Liver (tissue), 3 donors: ENCODE results near the gene TCERG1L.

Experiments used
- EGR1 ChIP-seq, 2 donors: IDR thresholded peaks; 2 replicates each; pipeline ENCODE4 v1.6.1; 2016 to 2018; ENCODE audit warnings: antibody characterized with exemption in 2 of 2, low read depth in 2 of 2
- GABPA ChIP-seq, 2 donors: IDR thresholded peaks in 1 of 2; conservative IDR thresholded peaks in 1 of 2; 2 replicates each; pipeline ENCODE4 v1.6.1; 2016; ENCODE audit warnings: antibody characterized with exemption in 2 of 2, mild to moderate bottlenecking in 1 of 2, moderate library complexity in 1 of 2
- NR2F2 ChIP-seq: IDR thresholded peaks from 2 replicates; pipeline ENCODE4 v1.6.1; 2016; ENCODE audit warnings: antibody characterized with exemption
- RAD21 ChIP-seq, 2 donors: IDR thresholded peaks; 2 replicates each; pipeline ENCODE4 v1.6.1; 2016; ENCODE audit warnings: antibody characterized with exemption in 2 of 2, mild to moderate bottlenecking in 2 of 2
- RXRA ChIP-seq, 2 donors: IDR thresholded peaks; 2 replicates each; pipeline ENCODE4 v1.6.1; 2017 to 2018; ENCODE audit warnings: antibody characterized with exemption in 2 of 2, mild to moderate bottlenecking in 1 of 2
- SP1 ChIP-seq: IDR thresholded peaks from 2 replicates; pipeline ENCODE4 v1.6.1; 2018; ENCODE audit warnings: antibody characterized with exemption, mild to moderate bottlenecking
- TAF1 ChIP-seq: conservative IDR thresholded peaks from 2 replicates; pipeline ENCODE4 v1.6.1; 2016; ENCODE audit warnings: antibody characterized with exemption, mild to moderate bottlenecking
- YY1 ChIP-seq: IDR thresholded peaks from 2 replicates; pipeline ENCODE4 v1.6.1; 2016; ENCODE audit warnings: antibody characterized with exemption, mild to moderate bottlenecking
- TF ChIP-seq, protein P1 (sequence below): fragments of 150-350 bp; IDR thresholded peaks from 2 replicates; pipeline ENCODE4 v1.5.1; 2017; ENCODE audit warnings: improper control_type of control experiment, low read depth, low read length; ENCODE audit not compliant: missing input control
- TF ChIP-seq, protein P2 (sequence below): IDR thresholded peaks from 2 replicates; pipeline ENCODE4 v1.6.1; 2016; ENCODE audit warnings: antibody characterized with exemption
- TF ChIP-seq, protein P3 (sequence below): IDR thresholded peaks from 2 replicates; pipeline ENCODE4 v1.6.1; 2016; ENCODE audit warnings: antibody characterized with exemption, mild to moderate bottlenecking
- TF ChIP-seq, protein P4 (sequence below): IDR thresholded peaks from 2 replicates; pipeline ENCODE4 v1.6.1; 2016; ENCODE audit warnings: antibody characterized with exemption
- TF ChIP-seq, protein P5 (sequence below): IDR thresholded peaks from 2 replicates; pipeline ENCODE4 v1.6.1; 2016; ENCODE audit warnings: antibody characterized with exemption
- donor health status: healthy.
- donor health status: healthy.

DNA sequence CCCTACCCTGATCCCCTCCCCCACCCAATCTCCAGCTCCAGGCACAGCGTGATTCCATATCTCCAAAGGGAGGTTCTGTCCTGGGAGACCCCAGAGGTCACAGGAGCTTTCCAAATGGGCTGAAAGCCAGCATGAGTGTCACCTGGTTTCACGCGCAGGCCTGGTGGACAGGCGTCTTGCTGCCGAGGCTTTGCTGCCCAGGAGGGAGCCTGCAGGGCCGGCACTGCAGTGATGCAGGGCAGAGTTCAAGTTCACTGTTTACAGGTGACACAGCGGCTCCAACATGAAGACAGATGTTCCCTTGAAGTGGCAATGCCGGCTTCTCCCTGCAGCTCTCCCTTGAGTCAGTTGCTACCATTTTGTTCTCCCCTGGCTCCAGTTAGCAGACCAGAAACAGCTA, 104.3 kb downstream of the TCERG1L start:
- TF ChIP-seq, protein P1, sequence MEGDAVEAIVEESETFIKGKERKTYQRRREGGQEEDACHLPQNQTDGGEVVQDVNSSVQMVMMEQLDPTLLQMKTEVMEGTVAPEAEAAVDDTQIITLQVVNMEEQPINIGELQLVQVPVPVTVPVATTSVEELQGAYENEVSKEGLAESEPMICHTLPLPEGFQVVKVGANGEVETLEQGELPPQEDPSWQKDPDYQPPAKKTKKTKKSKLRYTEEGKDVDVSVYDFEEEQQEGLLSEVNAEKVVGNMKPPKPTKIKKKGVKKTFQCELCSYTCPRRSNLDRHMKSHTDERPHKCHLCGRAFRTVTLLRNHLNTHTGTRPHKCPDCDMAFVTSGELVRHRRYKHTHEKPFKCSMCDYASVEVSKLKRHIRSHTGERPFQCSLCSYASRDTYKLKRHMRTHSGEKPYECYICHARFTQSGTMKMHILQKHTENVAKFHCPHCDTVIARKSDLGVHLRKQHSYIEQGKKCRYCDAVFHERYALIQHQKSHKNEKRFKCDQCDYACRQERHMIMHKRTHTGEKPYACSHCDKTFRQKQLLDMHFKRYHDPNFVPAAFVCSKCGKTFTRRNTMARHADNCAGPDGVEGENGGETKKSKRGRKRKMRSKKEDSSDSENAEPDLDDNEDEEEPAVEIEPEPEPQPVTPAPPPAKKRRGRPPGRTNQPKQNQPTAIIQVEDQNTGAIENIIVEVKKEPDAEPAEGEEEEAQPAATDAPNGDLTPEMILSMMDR: no peak
- TF ChIP-seq, protein P2, sequence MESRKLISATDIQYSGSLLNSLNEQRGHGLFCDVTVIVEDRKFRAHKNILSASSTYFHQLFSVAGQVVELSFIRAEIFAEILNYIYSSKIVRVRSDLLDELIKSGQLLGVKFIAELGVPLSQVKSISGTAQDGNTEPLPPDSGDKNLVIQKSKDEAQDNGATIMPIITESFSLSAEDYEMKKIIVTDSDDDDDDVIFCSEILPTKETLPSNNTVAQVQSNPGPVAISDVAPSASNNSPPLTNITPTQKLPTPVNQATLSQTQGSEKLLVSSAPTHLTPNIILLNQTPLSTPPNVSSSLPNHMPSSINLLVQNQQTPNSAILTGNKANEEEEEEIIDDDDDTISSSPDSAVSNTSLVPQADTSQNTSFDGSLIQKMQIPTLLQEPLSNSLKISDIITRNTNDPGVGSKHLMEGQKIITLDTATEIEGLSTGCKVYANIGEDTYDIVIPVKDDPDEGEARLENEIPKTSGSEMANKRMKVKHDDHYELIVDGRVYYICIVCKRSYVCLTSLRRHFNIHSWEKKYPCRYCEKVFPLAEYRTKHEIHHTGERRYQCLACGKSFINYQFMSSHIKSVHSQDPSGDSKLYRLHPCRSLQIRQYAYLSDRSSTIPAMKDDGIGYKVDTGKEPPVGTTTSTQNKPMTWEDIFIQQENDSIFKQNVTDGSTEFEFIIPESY: no peak
- TF ChIP-seq, protein P3, sequence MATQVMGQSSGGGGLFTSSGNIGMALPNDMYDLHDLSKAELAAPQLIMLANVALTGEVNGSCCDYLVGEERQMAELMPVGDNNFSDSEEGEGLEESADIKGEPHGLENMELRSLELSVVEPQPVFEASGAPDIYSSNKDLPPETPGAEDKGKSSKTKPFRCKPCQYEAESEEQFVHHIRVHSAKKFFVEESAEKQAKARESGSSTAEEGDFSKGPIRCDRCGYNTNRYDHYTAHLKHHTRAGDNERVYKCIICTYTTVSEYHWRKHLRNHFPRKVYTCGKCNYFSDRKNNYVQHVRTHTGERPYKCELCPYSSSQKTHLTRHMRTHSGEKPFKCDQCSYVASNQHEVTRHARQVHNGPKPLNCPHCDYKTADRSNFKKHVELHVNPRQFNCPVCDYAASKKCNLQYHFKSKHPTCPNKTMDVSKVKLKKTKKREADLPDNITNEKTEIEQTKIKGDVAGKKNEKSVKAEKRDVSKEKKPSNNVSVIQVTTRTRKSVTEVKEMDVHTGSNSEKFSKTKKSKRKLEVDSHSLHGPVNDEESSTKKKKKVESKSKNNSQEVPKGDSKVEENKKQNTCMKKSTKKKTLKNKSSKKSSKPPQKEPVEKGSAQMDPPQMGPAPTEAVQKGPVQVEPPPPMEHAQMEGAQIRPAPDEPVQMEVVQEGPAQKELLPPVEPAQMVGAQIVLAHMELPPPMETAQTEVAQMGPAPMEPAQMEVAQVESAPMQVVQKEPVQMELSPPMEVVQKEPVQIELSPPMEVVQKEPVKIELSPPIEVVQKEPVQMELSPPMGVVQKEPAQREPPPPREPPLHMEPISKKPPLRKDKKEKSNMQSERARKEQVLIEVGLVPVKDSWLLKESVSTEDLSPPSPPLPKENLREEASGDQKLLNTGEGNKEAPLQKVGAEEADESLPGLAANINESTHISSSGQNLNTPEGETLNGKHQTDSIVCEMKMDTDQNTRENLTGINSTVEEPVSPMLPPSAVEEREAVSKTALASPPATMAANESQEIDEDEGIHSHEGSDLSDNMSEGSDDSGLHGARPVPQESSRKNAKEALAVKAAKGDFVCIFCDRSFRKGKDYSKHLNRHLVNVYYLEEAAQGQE: no peak
- no peak for TF ChIP-seq TAF1
- no peak for TF ChIP-seq RXRA (IDR thresholded peaks at IDR 0.05)
- TF ChIP-seq SP1: no peak
- TF ChIP-seq YY1: no peak
- TF ChIP-seq, protein P4, sequence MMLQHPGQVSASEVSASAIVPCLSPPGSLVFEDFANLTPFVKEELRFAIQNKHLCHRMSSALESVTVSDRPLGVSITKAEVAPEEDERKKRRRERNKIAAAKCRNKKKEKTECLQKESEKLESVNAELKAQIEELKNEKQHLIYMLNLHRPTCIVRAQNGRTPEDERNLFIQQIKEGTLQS: no peak
- TF ChIP-seq, protein P5, sequence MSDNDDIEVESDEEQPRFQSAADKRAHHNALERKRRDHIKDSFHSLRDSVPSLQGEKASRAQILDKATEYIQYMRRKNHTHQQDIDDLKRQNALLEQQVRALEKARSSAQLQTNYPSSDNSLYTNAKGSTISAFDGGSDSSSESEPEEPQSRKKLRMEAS: no peak
- TF ChIP-seq EGR1 (IDR thresholded peaks at IDR 0.05; ENCODE audit: low read depth in 2 of 2): no peak
- TF ChIP-seq NR2F2: no peak
- no peak for TF ChIP-seq RAD21 (IDR thresholded peaks at IDR 0.05)
- no peak for TF ChIP-seq GABPA (IDR thresholded peaks at IDR 0.05 in 1 of 2, conservative IDR thresholded peaks at IDR 0.05 in 1 of 2)
